PFSK-1 (cell line): ENCODE measurements around the gene OR6V1.

ENCODE experiments used
- POLR2AphosphoS5 ChIP-seq: IDR thresholded peaks from 2 replicates; pipeline ENCODE4 v1.6.1; 2012; ENCODE audit warnings: low read depth, mild to moderate bottlenecking, control low read depth, low read length, moderate library complexity
- REST ChIP-seq, 2 experiments: IDR thresholded peaks; 2 replicates each; pipeline versions ENCODE4 v1.6.1 to v1.8.0; 2011 to 2012; ENCODE audit warnings: low read depth in 2 of 2, low read length in 2 of 2, control low read depth in 1 of 2, inconsistent platforms in 1 of 2, mild to moderate bottlenecking in 1 of 2, moderate library complexity in 1 of 2; ENCODE audit not compliant: insufficient read depth in 1 of 2
- SIN3A ChIP-seq: IDR thresholded peaks from 2 replicates; pipeline ENCODE4 v1.6.1; 2012; ENCODE audit warnings: mild to moderate bottlenecking, low read length, moderate library complexity, borderline replicate concordance; ENCODE audit not compliant: insufficient read depth
- TAF1 ChIP-seq: IDR thresholded peaks from 2 replicates; pipeline ENCODE4 v1.6.1; 2012; ENCODE audit warnings: low read length, control low read depth, borderline replicate concordance; ENCODE audit not compliant: insufficient read depth

DNA sequence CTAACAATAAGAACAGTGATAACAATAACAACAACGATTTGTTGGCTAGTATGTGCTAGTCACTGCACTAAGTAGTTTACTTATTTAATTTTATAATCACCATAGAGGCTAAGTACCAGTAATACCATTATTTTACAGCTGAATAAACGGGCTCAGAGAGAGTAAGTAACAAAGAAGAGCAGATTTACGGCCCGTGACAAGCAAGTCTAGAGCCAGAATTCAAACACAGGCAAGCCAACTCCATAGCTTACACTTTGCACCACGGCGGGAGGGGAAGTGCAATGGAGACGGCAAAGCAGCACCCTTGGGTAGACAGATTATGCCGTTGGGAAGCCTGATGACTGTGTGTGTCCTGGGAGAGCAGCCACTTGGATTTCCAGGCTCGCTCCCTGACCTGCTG, 1.2 kb upstream of the OR6V1 start:
- TF ChIP-seq REST (IDR thresholded peaks at IDR 0.05; ENCODE audit: insufficient read depth in 1 of 2, low read depth in 2 of 2, low read length in 2 of 2) (no peak), POLR2AphosphoS5 (no peak), SIN3A (no peak), TAF1 (no peak)
